ENCODE results near the gene ERO1A.

GRCh38 chr14:52694761-52695480, 437 bp downstream of the ERO1A start:
- TF ChIP-seq CTCF (conservative IDR thresholded peaks at IDR 0.05 in 1 of 2, IDR thresholded peaks at IDR 0.05 in 1 of 2; ENCODE audit: low read depth in 1 of 2, low read length in 2 of 2) (no peak), EZH2 (IDR thresholded peaks at IDR 0.05; ENCODE audit: low read length, missing control alignments) (no peak)
